Measurements from ENCODE around the gene DCUN1D2. TPM values are rescaled to one million over a fixed set of nuclear protein-coding genes. Genes with fewer than 3 reads are reported as not detected.
"Not testable (repeated sequence)": the region's sequence is repeated elsewhere in the genome, so short reads cannot be mapped to it uniquely, and the experiment has no call there.

DCUN1D2 gene
- total RNA-seq, 1 donor from 2014 or later: 19.2 TPM

- no peak for DNase-seq
Observed at GRCh38 chr13:113445791-113446487, 44.6 kb downstream of the DCUN1D2 start.

DNA sequence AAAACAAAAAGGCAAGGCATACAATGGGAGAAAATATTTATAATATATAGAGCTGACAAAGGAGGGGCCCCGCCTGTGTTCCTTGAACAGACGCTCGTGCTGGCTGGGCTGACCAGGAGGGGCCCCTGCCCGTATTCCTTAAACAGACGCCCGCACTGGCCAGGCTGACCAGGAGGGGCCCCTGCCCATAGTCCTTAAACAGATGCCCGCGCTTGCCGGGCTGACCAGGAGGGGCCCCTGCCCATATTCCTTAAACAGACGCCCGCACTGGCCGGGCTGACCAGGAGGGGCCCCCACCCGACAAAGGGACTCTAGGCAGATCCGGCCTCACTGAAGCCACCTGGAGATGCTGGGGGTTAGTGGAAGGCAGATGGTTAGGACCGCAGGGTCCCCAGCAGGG, 46.5 kb downstream of the DCUN1D2 start:
- DNase-seq: no peak

GRCh38 chr13:113442985-113443362, 47.5 kb downstream of the DCUN1D2 start:
- no peak for DNase-seq

GRCh38 chr13:113442354-113442984, 48.0 kb downstream of the DCUN1D2 start:
- no peak for DNase-seq

GRCh38 chr13:113441661-113442060, 48.9 kb downstream of the DCUN1D2 start:
- no peak for DNase-seq

DNA sequence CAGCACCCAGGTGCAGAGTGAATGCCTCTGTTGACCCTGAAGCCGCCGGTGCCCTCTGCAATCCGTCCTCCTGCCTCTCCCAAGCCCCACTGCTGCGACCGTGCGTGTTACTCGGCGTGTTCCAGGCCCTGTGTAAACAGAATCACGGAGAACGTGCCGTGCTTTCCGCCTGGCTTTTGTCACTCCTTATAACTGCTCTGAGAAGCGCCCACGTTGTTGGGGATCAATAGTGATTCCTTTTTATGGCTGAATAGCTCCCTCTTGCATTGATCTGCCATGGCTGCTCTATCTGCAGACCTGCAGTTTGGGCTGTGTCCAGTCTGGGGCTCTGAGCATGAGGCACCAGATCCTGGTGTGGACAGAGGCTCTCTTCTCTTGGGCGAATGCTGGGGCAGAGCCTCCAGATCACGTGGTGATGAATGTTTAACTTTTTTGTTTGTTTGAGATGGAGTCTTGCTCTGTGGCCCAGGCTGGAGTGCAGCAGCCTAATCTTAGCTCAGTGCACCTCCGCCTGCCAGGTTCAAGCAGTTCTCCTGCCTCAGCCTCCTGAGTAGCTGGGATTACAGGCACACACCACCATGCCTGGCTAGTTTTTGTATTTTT, 53.0 kb downstream of the DCUN1D2 start:
- no peak for DNase-seq

GRCh38 chr13:113436866-113437265, 53.6 kb downstream of the DCUN1D2 start:
- DNase-seq: not testable (repeated sequence)

- not testable (repeated sequence) for DNase-seq
Observed at GRCh38 chr13:113435907-113436306, 54.6 kb downstream of the DCUN1D2 start.

DNA sequence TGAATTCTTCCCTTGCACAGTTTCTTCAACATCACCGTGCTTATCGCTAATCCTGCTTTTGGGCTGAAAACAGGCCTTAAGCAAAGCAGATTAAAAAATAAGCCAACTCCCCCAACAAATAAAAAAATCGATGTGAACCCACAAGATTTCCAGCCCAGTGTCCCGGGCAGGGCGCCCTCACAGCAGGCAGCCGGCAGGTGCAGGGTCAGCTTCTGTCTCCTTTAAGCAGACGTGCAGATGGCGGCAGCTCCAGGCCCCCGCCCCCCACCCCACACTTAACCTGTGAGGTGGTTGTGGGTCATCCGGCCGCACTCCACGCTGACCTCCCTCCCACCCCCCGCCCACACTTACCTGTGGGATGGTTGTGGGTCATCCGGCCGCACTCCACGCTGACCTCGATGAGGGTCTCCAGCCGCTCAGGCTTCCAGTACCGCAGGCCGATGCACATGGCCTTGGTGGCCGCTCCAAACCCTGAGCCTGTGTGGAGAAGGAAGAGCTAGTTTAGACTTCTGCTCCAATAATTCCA, 57.1 kb downstream of the DCUN1D2 start:
- no peak for DNase-seq

GRCh38 chr13:113432506-113433270, 57.8 kb downstream of the DCUN1D2 start:
- DNase-seq: no peak

- DNase-seq: no peak
Observed at GRCh38 chr13:113431171-113431570, 59.3 kb downstream of the DCUN1D2 start.

GRCh38 chr13:113430378-113431110, 60.0 kb downstream of the DCUN1D2 start:
- DNase-seq: no peak

GRCh38 chr13:113429608-113429985, 60.9 kb downstream of the DCUN1D2 start:
- no peak for DNase-seq

DNA sequence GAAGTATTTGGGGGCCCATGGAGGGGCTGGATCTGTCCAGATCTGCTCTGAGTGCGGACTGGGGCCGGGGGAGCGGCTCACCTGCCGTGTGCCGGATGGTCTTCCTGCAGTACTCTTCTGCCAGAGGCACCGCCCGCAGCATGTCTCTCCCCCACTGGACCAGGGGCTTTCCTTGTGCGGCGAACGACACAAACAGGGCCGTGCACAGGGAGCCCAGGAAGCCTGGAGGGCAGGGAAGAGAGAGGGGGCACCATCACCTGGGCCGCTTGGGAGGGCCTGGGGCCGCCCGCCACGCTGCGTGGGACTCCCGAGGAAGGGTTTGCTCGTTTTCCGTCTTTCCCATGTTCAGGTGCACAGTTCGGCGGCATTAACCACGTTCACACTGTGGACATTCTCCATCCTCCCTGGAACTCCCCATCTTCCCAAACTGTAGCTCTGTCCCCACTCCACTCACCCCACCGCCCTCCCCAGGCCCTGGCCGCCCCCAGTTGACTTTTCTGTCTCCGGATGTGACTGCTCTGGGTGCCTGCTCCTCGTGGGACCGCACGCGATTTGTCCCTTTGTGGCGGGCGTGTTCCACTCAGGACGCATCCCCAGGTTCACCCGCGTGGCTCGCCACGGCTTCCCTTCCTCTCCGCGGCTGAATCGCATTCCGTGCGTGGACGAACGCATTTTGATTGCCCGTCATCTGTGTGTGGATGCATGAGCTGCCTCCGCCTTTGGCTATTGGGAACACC, 61.5 kb downstream of the DCUN1D2 start:
- no peak for DNase-seq

- DNase-seq: no peak
Observed at GRCh38 chr13:113428469-113428865, 62.0 kb downstream of the DCUN1D2 start.

GRCh38 chr13:113427562-113428468, 62.7 kb downstream of the DCUN1D2 start:
- no peak for DNase-seq

GRCh38 chr13:113426591-113426986, 63.9 kb downstream of the DCUN1D2 start:
- DNase-seq: no peak

- no peak for DNase-seq
Observed at GRCh38 chr13:113425941-113426590, 64.4 kb downstream of the DCUN1D2 start.

DNA sequence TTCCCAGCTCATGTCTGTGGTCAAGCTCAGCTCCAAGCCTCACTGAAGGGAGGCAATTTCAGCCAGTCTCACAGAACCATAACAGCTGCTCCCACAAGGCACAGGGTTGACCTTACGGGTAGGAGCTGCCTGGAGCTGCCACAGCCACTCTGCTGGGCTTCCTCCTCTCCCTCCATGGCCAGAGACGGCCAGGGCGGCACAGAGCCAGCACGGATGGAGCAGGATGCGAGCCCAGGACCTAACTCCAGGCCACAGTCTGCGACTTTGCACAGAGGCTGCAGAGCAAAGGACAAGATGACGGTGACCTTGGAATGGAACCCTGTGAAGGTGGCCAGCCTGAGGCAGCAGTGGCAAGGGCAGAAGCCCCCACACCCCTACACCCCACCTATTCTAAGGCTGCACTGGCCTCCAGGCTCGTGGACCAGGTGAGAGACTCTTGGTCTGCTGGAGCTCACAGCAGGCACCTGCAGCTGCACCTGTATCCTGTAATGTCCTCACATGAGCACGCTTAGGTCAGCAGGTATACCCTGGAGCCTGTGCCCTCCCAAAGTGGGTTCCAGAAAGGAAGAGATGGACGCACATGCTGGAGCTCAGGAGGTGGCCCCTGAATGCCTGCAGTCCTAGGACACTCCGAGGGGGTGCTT, 66.9 kb downstream of the DCUN1D2 start:
- no peak for DNase-seq

Data from occipital lobe (tissue), 2 donors.